ENCODE data around the gene FIZ1.

The FIZ1 gene

DNA sequence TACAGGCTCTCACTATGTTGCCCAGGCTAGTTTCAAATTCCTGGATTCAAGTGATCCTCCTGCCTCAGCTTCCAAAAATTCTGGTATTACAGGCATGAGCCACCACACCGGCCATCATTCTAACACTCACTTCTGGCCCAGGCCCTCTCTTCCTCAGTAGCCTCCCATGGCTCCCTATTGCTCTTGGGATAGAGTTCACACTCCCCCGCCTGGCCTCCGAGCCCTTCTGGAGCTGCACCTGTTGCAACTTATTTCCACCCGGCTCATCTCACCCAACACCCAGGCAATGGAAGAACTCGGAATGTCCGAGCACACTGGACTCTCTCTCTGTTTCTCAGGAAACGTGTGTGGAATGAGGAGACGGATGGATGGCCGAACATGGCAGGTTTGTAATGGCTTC is 45.0 kb downstream of the FIZ1 start:
- no peak for DNase-seq (ENCODE audit: insufficient read length, low spot score)
- FAIRE-seq, result no peak
- TF ChIP-seq, protein P1, sequence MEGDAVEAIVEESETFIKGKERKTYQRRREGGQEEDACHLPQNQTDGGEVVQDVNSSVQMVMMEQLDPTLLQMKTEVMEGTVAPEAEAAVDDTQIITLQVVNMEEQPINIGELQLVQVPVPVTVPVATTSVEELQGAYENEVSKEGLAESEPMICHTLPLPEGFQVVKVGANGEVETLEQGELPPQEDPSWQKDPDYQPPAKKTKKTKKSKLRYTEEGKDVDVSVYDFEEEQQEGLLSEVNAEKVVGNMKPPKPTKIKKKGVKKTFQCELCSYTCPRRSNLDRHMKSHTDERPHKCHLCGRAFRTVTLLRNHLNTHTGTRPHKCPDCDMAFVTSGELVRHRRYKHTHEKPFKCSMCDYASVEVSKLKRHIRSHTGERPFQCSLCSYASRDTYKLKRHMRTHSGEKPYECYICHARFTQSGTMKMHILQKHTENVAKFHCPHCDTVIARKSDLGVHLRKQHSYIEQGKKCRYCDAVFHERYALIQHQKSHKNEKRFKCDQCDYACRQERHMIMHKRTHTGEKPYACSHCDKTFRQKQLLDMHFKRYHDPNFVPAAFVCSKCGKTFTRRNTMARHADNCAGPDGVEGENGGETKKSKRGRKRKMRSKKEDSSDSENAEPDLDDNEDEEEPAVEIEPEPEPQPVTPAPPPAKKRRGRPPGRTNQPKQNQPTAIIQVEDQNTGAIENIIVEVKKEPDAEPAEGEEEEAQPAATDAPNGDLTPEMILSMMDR (IDR thresholded peaks at IDR 0.05; ENCODE audit: insufficient read depth, missing control alignments), result no peak

DNA sequence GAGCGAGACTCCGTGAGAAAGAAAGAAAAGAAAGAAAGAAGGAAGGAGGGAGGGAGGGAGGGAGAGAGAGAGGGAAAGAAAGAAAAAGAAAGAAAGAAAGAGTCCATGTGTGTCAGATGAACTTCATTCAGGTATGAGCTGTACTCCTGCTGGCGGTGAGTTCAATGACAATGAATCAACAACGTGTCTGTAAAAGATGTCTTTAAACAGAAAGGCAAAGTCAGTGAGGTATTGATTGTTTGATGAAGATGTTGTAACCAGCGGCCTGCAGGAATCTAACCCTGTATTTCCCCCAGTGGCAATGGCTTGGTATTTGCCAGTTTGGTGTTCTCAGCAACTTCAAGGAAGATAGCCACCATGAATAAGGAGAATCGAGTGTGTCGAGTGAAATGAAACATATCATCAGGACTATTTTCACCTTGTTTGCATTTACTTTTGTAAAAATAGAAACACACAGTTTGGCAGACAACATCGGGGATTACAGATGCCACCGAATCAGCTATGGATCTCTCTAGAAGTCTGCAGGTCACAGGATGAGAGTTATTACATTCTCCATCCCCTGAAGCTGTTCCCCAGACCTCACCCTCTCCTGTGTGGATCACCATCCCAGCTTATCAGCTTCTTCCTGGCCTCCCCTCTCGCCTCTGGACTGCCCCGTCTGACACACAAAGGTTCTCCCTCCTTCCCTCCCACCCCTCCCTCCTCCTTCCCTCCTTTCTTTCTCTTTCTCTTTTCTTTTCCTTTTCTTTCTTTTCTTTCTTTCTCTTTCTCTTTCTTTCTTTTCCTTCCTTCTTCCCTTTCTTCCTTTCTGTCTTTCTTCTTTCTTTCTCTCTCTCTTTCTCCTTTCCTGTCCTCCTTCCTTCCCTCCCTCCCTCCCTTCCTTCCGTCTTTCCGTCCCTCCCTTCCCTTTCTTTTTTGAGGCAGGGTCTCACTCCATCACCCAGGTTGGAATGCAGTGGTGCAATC is 45.8 kb downstream of the FIZ1 start:
- FAIRE-seq, result no peak

DNA sequence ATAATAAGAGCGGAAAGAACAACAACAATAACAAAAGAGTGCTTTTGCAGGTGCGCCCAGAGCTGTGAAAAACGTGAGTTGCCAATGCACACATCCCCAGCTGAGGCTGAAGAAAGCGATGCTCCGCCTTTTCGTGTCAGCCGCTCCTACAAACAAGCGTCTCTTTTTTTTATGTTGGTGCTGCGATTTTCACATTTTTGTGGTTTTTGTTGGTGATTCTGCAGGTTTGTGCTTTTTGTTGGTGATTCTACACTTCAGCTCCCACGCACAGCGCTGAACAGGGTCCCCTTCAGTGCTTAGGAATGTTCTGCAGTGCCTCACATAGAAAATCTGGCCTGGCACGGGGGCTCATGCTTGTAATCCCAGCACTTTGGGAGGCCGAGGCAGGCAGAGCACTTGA is 46.7 kb downstream of the FIZ1 start:
- TF ChIP-seq, protein P1 (IDR thresholded peaks at IDR 0.05; ENCODE audit: insufficient read depth, missing control alignments), result no peak
- DNase-seq (ENCODE audit: insufficient read length, low spot score) (no peak), FAIRE-seq (no peak)

More for the DNA sequence above, 45.8 kb downstream of the FIZ1 start:
- no peak for DNase-seq (ENCODE audit: insufficient read length, low spot score)
- TF ChIP-seq, protein P1 (IDR thresholded peaks at IDR 0.05; ENCODE audit: insufficient read depth, missing control alignments), result no peak

DNA sequence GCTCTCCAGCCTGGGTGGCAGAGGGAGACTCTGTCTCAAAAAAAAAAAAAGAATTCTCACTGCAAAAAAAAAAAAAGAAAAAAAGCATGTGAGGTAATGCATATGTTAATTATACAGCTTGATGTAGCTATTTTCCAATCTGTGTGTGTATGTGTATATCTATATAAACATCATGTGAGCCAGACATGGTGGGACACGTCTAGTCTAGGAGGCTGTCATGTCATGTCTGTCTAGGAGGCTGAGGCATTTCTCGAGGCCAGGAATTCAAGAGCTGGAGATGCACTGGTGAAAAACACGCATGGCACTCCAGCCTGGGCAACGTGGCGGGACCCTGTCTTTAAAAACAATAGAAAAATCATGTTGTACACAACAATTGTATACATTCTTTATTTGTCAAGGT is 47.1 kb downstream of the FIZ1 start:
- DNase-seq (ENCODE audit: insufficient read length, low spot score) (no peak), FAIRE-seq (no peak)
- TF ChIP-seq, protein P1 (IDR thresholded peaks at IDR 0.05; ENCODE audit: insufficient read depth, missing control alignments), result no peak

DNA sequence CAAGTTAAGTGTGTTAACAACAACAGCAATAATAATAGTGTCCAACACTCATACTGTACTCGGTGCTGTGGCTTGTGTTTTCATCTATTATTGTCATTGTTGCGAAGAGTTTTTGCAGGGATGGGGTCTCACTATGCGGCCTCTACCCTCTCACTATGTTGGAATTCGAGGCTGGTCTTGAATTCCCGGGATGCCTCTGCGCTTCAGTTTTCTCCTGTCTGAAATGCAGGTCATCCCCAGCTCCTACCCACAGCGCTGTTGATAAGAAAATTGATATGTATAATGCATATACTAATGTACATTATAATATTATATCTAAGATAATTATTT is 49.0 kb downstream of the FIZ1 start:
- DNase-seq (ENCODE audit: insufficient read length, low spot score) (no peak), FAIRE-seq (no peak)
- TF ChIP-seq, protein P1 (IDR thresholded peaks at IDR 0.05; ENCODE audit: insufficient read depth, missing control alignments), result no peak

DNA sequence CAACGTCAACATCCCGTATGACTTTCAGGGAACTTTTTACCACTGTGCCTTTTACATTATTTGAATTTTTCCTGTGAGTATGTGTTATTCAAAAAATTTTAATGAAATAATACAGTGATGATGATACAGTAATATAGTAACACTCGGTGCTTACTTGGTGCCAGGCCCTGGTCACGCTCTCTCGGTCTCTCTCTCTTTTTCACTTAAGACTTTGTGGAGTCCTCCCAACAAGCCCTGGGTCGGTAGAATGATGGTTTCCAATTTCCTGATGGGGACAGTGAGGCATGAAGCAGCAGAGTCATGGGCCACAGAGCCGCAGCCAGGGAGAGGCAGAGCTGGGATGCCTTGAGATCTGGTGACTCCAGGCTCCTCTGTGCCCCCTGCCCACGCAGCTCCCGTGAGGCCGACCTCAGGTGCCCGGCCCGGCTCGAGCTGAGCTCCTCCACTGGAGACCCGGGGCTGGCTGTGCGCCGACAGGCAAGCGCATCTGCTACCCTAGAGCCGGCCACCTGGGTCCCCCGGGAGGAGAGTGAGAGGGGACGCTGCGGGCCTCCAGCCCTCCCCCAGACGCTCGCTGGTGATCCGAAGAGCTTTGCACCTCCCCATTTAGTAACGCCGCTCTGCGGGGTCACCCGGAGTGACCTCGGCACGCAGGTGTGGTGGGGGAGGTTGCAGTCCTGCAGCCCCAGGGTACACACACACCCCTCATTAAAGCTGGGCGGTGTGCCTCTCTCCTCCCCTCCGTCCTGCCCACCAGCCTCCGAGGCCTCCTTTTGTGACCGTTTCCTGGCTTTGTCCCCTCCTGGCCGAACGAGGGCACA is 49.6 kb downstream of the FIZ1 start:
- TF ChIP-seq, protein P1 (IDR thresholded peaks at IDR 0.05; ENCODE audit: insufficient read depth, missing control alignments), result no peak
- DNase-seq (ENCODE audit: insufficient read length, low spot score) (no peak), FAIRE-seq (no peak)
